Measurements from ENCODE around the gene RORC.

DNA sequence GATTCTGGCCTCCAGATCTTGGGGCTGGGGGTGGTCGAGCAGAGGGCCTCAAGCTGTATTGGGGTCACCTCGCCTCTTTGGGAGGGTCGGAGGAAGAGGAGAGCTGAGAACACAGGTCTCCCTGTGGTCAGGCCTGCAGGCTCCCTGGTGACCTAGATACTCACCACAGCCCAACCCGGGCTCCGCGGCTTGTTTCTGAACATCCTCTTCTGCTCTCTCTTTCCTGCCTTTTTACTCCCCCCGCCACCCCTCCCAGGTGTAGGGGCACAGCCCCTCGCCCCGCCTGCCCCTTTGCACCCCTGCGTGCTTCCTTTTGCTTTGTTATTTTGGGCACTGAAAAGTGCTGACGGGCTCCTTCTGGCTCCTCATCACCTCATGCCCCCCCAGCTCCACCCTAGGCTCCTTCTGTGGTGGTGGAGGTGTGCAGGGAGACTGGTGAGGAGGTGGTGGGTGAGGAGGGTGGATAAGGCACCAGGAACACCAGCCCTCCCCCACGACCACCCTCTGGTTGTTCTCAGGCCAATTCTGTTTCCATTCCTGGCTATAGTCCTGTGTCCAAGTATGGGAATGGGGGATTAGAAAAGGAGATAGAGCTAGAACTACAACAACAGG, 15.8 kb downstream of the RORC start:
- TF ChIP-seq, protein P1, sequence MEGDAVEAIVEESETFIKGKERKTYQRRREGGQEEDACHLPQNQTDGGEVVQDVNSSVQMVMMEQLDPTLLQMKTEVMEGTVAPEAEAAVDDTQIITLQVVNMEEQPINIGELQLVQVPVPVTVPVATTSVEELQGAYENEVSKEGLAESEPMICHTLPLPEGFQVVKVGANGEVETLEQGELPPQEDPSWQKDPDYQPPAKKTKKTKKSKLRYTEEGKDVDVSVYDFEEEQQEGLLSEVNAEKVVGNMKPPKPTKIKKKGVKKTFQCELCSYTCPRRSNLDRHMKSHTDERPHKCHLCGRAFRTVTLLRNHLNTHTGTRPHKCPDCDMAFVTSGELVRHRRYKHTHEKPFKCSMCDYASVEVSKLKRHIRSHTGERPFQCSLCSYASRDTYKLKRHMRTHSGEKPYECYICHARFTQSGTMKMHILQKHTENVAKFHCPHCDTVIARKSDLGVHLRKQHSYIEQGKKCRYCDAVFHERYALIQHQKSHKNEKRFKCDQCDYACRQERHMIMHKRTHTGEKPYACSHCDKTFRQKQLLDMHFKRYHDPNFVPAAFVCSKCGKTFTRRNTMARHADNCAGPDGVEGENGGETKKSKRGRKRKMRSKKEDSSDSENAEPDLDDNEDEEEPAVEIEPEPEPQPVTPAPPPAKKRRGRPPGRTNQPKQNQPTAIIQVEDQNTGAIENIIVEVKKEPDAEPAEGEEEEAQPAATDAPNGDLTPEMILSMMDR (IDR thresholded peaks at IDR 0.05; ENCODE audit: low read length): no peak
- no peak for TF ChIP-seq EZH2phosphoT487 (IDR thresholded peaks at IDR 0.05; ENCODE audit: low read length)

Measured in MM.1S (cell line).